GM18507 (cell line): ENCODE results near the gene EPC2.
"Not testable (repeated sequence)": the region's sequence is repeated elsewhere in the genome, so short reads cannot be mapped to it uniquely, and the experiment has no call there.

Experiments used
- DNase-seq: peaks from one replicate; pipeline ENCODE4 v3.0.0; 2011; ENCODE audit warnings: low read depth; ENCODE audit not compliant: insufficient read length; ENCODE audit errors: extremely low spot score
- FAIRE-seq: peaks from 2 replicates; lab custom pipeline; 2011; peaks lifted over from hg19 to GRCh38; lab: Jason Lieb, UNC

The EPC2 gene

DNA sequence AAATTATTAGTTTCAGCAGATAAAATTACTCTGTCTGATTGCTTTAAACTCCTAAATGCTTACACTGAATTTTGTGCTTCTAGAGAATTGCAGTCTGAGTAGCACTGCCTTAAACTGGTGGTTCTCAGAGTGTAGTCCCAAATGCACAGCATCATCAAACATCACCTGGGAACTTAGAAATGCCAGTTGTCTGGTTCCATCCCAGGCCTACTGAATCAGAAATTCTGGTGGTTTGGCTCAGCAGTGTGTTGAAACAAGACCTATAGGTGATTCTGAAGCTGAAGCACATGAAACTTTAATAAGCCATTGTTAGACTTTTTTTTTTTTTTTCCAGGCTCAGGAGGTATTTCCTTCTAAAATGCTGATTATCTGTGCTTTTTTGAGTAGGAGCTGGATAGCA, 22.0 kb downstream of the EPC2 start:
- DNase-seq = no peak
- FAIRE-seq = no peak

DNA sequence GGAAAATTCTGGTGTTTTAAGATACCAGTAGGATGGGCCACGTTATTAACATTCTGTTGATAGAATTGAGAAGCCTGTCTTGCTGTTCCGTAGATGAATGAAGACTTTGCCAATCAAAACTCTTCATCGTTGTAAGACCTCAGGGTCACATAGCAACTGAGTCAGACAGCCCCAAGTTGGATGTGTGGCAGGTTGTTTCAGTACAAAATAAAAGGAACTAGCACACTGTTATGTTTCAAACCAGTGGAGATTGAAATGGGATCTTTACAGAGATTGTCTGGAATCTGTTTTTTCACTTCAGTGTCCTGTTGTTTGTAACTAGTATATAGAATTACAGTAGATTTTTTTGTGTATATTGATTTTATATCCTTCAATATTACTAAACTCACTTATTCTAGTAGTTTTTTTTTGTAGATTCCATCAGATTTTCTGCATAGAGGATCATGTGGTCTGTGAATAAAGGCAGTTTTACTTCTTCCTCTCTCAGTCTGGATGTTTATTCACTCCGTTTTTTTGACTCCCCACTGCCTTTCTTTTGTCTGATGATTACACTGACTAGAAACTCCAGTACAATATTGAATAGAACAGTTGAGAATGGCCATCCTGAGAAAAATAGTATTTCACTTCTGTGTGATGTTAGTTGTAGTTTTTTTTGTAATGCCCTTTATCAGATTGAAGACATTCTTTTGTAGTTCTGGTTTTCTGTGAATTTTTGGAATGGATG, 22.7 kb downstream of the EPC2 start:
- FAIRE-seq (no peak), DNase-seq (no peak)

DNA sequence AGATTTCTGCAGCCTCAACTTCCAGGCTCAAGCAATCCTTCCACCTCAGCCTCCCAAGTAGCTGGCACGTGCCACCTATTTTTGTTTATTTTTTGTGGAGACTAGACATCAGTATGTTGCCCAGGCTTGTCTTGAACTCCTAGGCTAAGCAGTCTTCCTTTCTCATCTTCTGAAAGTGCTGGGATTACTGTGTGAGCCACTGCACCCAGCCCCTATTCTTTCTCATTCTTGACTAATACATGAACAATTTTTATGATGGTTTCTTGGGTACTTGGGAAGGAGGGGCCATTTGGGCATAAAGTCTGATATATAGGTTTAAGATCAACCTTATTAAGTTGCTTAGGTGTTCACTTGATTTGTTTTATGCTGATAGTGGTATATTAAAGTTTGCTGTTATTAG, 26.2 kb downstream of the EPC2 start:
- FAIRE-seq (peak; percentile 65), DNase-seq (no peak)

DNA sequence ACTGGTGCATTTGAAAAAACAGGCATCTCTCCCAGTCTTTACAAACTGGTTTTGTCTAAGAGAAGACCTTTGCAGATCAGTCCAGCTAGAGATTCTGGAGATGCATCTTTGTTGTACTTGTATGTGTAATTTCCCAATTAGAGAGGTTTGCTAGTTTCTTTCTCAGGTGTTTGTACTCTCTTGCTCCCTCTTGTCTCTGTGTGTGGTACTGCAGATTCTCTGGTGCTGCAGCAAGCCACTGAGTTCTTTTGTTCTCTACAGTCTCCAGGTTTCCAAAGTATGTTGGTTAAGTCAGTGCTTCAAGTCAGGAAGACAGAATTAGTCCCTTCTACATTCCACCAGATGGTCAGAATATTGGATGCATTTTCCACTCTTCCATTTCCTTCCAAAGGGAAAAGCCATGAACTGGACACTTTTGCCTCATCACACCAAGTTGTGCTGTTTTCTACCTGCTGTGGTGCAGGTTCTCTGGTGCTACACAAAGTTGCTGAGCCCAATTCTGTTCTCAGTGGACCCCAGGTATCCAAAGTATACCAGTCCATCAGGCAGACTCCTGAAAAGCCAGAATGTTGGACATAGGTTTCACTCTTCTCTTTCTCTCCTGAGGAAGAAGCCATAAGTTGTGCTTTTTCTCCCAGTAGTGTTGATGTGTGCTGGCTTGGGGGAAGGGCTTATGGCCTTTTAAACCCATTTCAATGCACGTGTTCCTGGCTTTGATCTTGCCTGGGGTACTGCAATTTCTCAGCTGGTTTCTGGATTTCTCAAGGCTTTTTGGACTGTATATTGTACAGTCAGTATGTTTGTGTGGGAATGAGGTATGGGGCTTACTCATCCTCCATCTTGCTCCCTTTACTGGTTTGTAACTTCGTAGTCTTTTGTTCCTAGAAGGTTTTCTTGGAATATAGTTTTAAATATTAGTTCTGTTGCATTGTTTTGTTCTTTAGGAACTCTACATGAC, 29.8 kb downstream of the EPC2 start:
- peak; percentile 72 for FAIRE-seq
- DNase-seq = peak; percentile 17

DNA sequence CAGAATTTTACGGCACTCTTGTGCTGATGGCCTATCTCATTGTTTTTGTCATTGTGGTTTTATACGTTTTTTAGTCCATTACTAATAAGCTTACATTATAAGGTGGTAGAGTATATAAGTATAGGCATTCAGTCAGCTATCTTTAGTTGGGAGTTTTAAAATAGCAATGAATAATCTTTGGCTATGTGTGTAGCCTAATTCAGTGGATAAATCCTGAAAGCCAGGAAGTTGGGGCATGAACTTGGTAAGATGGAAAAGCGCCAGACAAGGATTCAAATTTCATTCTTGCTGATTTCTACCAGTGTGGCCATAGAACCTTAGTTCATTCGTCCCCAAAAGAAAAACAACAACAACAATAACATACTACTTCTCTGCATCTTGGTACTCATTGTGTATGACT, 31.2 kb downstream of the EPC2 start:
- FAIRE-seq = no peak

DNA sequence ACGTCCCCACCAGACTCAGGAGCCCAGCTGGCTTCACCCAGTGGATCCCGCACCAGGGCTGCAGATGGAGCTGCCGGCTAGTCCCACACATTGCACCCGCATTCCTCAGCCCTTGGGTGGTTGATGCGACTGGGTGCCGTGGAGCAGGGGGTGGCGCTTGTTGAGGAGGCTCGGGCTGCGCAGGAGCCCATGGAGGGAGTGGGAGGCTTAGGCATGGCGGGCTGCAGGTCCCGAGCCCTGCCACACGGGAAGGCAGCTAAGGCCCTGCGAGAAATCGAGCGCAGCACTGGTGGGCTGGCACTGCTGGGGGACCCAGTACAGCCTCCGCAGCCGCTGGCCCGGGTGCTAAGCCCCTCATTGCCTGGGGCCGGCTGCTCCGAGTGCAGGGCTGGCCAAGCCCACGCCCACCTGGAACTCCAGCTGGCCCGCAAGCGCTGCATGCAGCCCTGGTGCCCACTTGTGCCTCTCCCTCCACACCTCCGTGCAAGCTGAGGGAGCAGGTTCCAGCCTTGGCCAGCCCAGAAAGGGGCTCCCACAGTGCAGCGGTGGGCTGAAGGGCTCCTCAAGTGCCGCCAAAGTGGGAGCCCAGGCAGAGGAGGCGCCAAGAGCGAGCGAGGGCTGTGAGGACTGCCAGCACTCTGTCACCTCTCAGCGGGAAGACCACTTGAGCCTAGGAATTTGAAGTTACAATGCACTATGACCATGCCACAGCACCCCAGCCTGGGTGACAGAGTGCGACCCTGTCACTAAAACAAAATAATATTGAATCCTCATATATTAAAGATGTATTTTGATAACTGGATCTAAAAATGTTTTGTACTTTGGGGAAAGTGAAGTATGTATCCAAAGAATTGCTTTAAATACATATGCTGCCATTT, 34.0 kb downstream of the EPC2 start:
- not testable (repeated sequence) for DNase-seq, FAIRE-seq

More for the DNA sequence above, 31.2 kb downstream of the EPC2 start:
- DNase-seq = no peak

DNA sequence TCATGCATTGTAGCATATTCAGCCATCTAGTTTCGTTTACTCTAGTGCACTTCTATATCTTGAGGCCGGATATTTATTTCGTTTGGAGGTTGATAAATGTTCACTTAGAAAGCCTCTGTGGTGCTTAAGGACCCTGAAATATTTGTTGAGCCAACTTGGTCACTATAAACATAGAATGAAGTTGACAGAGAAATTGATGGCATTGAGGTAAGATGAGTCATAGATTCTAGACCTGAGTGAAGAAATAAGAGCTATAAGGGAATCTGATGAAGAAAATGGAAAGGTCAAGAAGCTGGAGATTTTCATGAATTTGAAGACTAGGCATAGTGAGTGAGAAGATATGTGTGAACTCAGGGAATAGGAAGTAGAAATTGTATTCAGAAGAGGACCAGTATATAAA, 35.9 kb downstream of the EPC2 start:
- DNase-seq (no peak), FAIRE-seq (no peak)

DNA sequence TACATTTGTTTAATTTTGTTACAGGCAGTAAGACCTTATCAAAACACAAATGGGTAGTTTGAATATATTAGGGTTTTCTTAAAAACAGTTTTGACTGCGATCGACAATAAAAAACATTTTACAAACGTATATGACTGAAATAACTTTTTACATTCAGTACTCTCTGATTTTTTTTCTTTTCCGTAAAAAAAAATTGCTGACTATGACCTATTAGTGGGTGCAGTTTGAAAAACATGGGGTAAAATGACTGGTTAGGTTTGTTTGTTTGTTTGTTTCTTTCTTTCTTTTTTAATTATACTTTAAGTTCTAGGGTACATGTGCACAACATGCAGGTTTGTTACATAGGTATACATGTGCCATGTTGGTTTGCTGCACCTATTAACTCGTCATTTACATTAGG, 36.9 kb downstream of the EPC2 start:
- no peak for DNase-seq
- no peak for FAIRE-seq

DNA sequence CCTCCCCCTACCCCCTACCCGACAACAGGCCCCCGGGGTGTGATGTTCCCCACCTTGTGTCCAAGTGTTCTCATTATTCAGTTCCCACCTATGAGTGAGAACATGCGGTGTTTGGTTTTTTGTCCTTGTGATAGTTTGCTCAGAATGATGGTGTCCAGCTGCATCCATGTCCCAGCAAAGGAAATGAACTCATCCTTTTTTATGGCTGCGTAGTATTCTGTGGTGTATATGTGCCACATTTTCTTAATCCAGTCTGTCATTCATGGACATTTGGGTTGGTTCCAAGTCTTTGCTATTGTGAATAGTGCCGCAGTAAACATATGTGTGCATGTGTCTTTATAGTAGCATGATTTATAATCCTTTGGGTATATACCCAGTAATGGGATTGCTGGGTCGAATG, 37.3 kb downstream of the EPC2 start:
- not testable (repeated sequence) for FAIRE-seq

DNA sequence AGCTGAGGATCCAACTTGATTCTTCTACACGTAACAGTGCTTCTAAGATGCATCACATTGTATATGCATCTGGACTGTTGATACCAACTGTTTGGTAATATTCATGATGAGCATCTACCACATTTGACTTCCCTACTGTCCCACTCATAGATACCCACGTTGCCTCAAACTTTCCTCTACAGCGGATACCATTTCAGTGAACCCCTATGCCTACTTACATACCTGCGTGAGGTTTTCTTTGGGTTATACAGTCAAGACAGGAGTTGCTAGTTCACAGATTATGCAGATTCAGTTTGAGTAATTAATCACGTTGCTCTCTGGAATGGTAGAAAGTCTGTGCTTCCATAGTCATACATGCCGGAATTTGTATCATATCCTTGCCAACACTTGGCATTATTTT, 40.0 kb downstream of the EPC2 start:
- DNase-seq = no peak
- no peak for FAIRE-seq

More for the DNA sequence above, 37.3 kb downstream of the EPC2 start:
- DNase-seq = not testable (repeated sequence)

DNA sequence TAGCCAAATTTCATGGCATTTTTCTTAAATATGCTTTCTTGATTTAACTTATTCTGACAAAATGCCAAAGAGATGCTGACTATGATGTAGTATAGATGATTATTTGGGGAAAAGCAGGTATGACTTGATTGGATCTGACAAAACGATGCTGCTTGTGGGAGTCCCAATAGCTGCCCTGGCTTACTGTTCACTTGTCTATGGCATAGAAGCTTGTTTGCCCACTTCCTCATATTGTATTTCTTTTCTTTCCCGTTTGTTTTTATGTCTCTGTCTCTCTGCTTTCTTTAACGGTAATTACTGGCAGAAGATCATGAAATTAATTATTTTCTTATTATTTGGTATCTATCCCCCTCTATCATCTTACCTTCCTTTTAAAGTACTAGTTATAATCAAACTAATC, 43.0 kb downstream of the EPC2 start:
- no peak for FAIRE-seq
- DNase-seq = no peak

DNA sequence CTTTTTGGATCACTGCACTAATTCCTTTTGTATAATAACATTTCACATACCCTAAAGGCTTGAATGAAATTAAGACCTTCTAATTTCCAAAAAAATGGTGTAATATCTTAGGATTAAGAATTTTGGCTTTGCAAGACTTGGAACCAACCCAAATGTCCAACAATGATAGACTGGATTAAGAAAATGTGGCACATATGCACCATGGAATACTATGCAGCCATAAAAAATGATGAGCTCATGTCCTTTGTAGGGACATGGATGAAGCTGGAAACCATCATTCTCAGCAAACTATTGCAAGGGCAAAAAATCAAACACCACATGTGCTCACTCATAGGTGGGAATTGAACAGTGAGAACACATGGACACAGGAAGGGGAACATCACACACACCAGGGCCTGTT, 43.5 kb downstream of the EPC2 start:
- not testable (repeated sequence) for DNase-seq

DNA sequence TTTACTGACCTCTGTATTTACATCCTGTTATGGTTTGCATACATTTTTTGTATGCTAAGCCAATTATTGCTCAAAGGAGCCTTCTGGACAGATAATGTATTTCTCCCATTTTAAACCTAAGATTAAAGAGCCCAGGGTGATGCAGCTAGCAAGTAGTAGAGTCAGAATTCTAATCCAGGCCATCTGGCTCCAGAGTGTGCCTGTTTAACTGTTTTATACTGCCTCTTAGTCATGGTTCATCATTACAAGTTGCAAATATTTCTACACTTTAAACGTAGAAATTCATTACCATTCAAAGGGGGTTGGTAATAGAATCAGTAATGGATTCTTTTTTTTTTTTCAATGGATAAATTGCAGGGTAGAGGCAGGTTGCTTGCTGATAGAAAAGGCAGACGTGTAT, 52.4 kb downstream of the EPC2 start:
- FAIRE-seq (no peak), DNase-seq (no peak)

More for the DNA sequence above, 43.5 kb downstream of the EPC2 start:
- FAIRE-seq = not testable (repeated sequence)

DNA sequence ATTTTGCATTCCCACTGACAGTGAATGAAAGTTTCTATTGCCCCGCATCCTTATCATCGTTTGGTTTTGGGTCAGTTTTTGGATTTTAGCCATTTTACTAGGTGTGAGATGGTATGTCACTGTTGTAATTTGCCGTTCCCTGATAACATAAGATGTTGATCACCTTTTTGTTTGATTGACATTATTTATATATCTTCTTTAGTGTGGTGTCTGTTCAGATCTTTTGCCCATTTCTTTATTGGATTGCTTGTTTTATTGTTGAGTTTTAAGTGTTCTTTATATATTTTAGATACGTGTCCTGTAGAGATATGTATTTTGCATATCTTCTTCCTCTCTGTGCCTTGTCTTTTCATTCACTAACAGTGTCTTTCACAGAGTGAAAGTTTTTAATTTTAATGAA, 55.3 kb downstream of the EPC2 start:
- FAIRE-seq = no peak
- no peak for DNase-seq

DNA sequence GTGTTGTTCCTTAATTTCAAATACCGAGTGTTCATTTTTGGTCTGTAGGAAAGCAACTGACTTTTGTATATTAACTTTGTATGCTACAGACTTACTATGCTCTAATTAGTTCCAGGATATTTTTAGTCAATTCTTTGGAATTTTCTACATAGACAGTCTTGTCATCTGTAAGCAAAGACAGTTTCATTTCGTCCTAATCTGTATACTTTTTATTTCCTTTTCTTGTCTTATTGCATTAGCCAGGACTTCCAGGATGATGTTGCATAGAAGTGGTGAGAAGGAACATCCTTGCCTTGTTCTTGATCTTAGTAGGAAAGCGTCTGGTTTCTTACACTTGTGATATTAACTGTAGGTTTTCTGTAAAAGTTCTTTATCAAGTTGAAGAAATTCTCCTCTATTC, 56.5 kb downstream of the EPC2 start:
- FAIRE-seq = no peak
- DNase-seq = no peak

DNA sequence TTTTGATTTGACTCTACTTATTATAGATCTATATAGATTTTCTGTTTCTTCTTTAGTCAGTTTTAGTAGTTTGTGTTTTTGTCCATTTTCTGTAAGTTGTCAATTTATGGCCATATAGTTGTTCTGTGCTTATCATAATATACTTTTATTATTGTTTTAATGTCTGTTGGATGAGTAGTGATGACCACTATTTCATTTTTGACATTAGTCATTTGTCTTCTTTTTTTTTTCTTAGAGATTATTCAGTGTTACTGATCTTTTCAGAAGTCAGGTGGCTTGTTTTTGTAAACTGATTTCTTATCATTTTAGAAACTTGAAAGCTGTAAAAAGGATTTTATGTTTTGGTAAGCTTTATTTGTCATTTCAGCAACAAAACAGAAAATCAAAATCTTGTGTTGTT, 57.3 kb downstream of the EPC2 start:
- FAIRE-seq (no peak), DNase-seq (no peak)

DNA sequence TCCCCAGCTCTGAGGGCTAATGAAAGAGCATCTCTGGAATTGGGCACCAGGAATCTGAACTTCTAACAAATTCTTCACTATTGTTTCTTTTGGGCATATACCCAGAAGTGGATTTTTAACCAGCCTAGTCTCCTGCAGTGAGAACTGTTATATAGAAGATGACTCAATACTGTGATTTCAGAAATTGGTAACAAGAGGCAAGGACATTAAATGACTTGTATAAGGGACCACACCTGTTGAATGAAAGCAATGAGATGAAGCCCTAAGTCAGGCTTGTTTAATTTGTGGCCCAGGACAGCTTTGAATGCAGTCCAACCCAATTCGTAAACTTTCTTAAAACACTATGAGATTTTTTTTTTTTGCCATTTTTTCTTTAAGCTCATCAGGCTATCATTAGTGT, 57.9 kb downstream of the EPC2 start:
- DNase-seq = no peak

DNA sequence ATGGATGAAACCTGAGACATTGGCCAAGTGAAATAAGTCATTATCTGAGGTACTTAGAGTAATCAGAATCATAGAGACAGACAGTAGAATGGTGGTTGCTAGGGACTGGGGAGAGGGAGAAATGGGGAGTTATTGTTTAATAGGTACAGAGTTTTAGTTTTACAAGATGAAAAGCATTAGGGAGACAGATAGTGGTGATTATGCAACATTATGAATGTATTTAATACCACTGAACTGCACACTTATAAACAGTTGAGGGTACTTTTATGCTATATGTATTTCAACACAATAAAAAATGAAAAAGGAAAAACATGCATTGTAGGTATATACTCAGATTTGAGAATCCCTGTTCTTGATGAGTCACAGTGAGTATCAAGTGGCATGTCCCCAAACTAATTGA, 59.7 kb downstream of the EPC2 start:
- DNase-seq (no peak), FAIRE-seq (no peak)

More for the DNA sequence above, 57.9 kb downstream of the EPC2 start:
- FAIRE-seq = no peak

DNA sequence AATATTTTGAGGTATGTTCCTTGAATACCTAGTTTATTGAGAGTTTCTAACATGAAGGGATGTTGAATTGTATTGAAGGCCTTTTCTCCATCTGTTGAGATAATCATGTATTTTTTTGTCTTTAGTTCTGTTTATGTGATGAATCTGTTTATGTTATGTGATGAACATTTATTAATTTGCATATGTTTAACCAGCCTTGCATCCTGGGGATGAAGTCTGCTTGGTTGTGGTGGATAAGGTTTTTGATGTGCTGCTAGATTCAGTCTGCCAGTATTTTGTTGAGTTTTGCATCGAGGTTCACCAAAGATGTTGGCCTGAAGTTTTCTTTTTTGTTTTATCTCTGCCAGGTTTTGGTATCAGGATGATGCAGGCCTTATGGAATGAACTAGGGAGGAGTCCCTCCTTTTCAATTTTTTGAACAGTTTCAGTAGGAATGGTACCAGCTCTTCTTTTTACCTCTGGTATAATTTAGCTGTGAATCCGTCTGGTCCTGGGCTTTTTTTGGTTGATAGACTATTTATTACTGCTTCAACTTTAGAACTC, 71.9 kb downstream of the EPC2 start:
- DNase-seq (no peak), FAIRE-seq (peak; percentile 12)
